ENCODE data around the gene KDM1B.

Gene KDM1B

GRCh38 chr6:18155150-18155863 lies at the start of gene KDM1B:
KDM1B (plus strand) TSS chr6:18155422; CDS start chr6:18159896, 4,474 bp downstream.
- peak within 1 kb of the TSS; percentile 94 for H3K4me3 ChIP-seq (ENCODE audit: low read length)
- no peak for TF ChIP-seq ZNF274 (IDR thresholded peaks at IDR 0.05; ENCODE audit: low read depth, low read length)

GRCh38 chr6:18107061-18107460 lies 48.2 kb upstream of the KDM1B start:
- TF ChIP-seq ZNF274 (IDR thresholded peaks at IDR 0.05; ENCODE audit: low read depth, low read length): no peak
- H3K4me3 ChIP-seq (ENCODE audit: low read length): no peak overlapping the region

GRCh38 chr6:18110162-18110561 lies 45.1 kb upstream of the KDM1B start:
- no peak for TF ChIP-seq ZNF274 (IDR thresholded peaks at IDR 0.05; ENCODE audit: low read depth, low read length)
- H3K4me3 ChIP-seq (ENCODE audit: low read length): no peak overlapping the region

- TF ChIP-seq ZNF274 (IDR thresholded peaks at IDR 0.05; ENCODE audit: low read depth, low read length): no peak
Measured at GRCh38 chr6:18115356-18115755, 39.9 kb upstream of the KDM1B start.

GRCh38 chr6:18117136-18117535 lies 38.1 kb upstream of the KDM1B start:
- no peak for TF ChIP-seq ZNF274 (IDR thresholded peaks at IDR 0.05; ENCODE audit: low read depth, low read length)

More at GRCh38 chr6:18115356-18115755, 39.9 kb upstream of the KDM1B start:
- no peak overlapping the region for H3K4me3 ChIP-seq (ENCODE audit: low read length)

GRCh38 chr6:18118330-18118729 lies 36.9 kb upstream of the KDM1B start:
- H3K4me3 ChIP-seq (ENCODE audit: low read length): no peak overlapping the region
- TF ChIP-seq ZNF274 (IDR thresholded peaks at IDR 0.05; ENCODE audit: low read depth, low read length): no peak

More at GRCh38 chr6:18117136-18117535, 38.1 kb upstream of the KDM1B start:
- no peak overlapping the region for H3K4me3 ChIP-seq (ENCODE audit: low read length)

GRCh38 chr6:18119236-18119635 lies 36.0 kb upstream of the KDM1B start:
- TF ChIP-seq ZNF274 (IDR thresholded peaks at IDR 0.05; ENCODE audit: low read depth, low read length): no peak
- H3K4me3 ChIP-seq (ENCODE audit: low read length): no peak overlapping the region

- no peak for TF ChIP-seq ZNF274 (IDR thresholded peaks at IDR 0.05; ENCODE audit: low read depth, low read length)
- H3K4me3 ChIP-seq (ENCODE audit: low read length): no peak overlapping the region; the same call in 1 of the 2 replicates
Measured at GRCh38 chr6:18121580-18122127, 33.6 kb upstream of the KDM1B start.

GRCh38 chr6:18122128-18123093 lies 32.8 kb upstream of the KDM1B start, which contains the start of gene NHLRC1:
NHLRC1 (minus strand) TSS chr6:18122677; CDS start chr6:18122606, 71 bp downstream.
- TF ChIP-seq ZNF274 (IDR thresholded peaks at IDR 0.05; ENCODE audit: low read depth, low read length): no peak
- peak within 1 kb of the TSS; percentile 52; the same call in 1 of the 2 replicates for H3K4me3 ChIP-seq (ENCODE audit: low read length)

GRCh38 chr6:18126121-18126520 lies 29.1 kb upstream of the KDM1B start:
- no peak for TF ChIP-seq ZNF274 (IDR thresholded peaks at IDR 0.05; ENCODE audit: low read depth, low read length)

GRCh38 chr6:18132346-18132745 lies 22.9 kb upstream of the KDM1B start:
- H3K4me3 ChIP-seq (ENCODE audit: low read length): no peak overlapping the region
- no peak for TF ChIP-seq ZNF274 (IDR thresholded peaks at IDR 0.05; ENCODE audit: low read depth, low read length)

More at GRCh38 chr6:18126121-18126520, 29.1 kb upstream of the KDM1B start:
- H3K4me3 ChIP-seq (ENCODE audit: low read length): no peak overlapping the region

- TF ChIP-seq ZNF274 (IDR thresholded peaks at IDR 0.05; ENCODE audit: low read depth, low read length): no peak
Measured at GRCh38 chr6:18135171-18135570, 20.1 kb upstream of the KDM1B start.

GRCh38 chr6:18136260-18136659 lies 19.0 kb upstream of the KDM1B start:
- H3K4me3 ChIP-seq (ENCODE audit: low read length): no peak overlapping the region
- TF ChIP-seq ZNF274 (IDR thresholded peaks at IDR 0.05; ENCODE audit: low read depth, low read length): no peak

More at GRCh38 chr6:18135171-18135570, 20.1 kb upstream of the KDM1B start:
- H3K4me3 ChIP-seq (ENCODE audit: low read length): no peak overlapping the region

- no peak overlapping the region for H3K4me3 ChIP-seq (ENCODE audit: low read length)
- no peak for TF ChIP-seq ZNF274 (IDR thresholded peaks at IDR 0.05; ENCODE audit: low read depth, low read length)
Measured at GRCh38 chr6:18138906-18139305, 16.3 kb upstream of the KDM1B start.

All from GM08714 (cell line).